Activated CD4-positive, alpha-beta T cell treated with anti-CD3 and anti-CD28 coated beads, Interleukin-2, amount 10 ng/mL, durations not matched to agents 7 days and 5 days (primary cell): ENCODE results near the gene NME7. TPM values are rescaled to one million over a fixed set of nuclear protein-coding genes. Genes with fewer than 3 reads are reported as not detected.

Source experiments
- CTCF ChIA-PET: fragments of 350-600 bp; sonication (Branson Sonifier 250); formaldehyde crosslinking; loops from one replicate; lab custom pipeline; 2021; ENCODE audit warnings: antibody characterized with exemption; lab: Charles Lee
- POLR2A ChIA-PET: fragments of 350-600 bp; sonication (Branson Sonifier 250); formaldehyde crosslinking; loops from one replicate; lab custom pipeline; 2021; ENCODE audit warnings: antibody characterized with exemption; lab: Charles Lee
- DNase-seq: peaks from one replicate; pipeline ENCODE4 v3.0.0-alpha.2; 2020
- H3K27ac Mint-ChIP-seq: one replicate; pipeline ENCODE4 v1.8.0; 2021; ENCODE audit warnings: mild to moderate bottlenecking, moderate library complexity, mixed read lengths
- H3K27me3 Mint-ChIP-seq: one replicate; pipeline ENCODE4 v1.8.0; 2021; ENCODE audit warnings: mixed read lengths
- H3K36me3 Mint-ChIP-seq: one replicate; pipeline ENCODE4 v1.8.0; 2021; ENCODE audit warnings: low read depth, mixed read lengths
- H3K4me1 Mint-ChIP-seq: one replicate; pipeline ENCODE4 v1.8.0; 2021; ENCODE audit warnings: mixed read lengths
- H3K4me3 Mint-ChIP-seq: one replicate; pipeline ENCODE4 v1.8.0; 2021; ENCODE audit warnings: mild to moderate bottlenecking, moderate library complexity, mixed read lengths
- H3K9me3 Mint-ChIP-seq: one replicate; pipeline ENCODE4 v1.8.0; 2021; ENCODE audit warnings: mixed read lengths
- total RNA-seq, 2 experiments: library from RNA; stranded (reverse); gene quantifications; one replicate each; pipeline ENCODE4 v1.2.3, GENCODE V29; 2021

The NME7 gene
- total RNA-seq, 2 experiments from 2014 or later, result 16.6 to 16.9 TPM

GRCh38 chr1:169100208-169100607 lies 267.4 kb downstream of the NME7 start:
- H3K9me3 Mint-ChIP-seq, result peaks cover 2% of the 10 kb centered on the region
- ChIA-PET CTCF (no interaction called here), POLR2A (no interaction called here)
- H3K36me3 Mint-ChIP-seq, result no peaks in the 10 kb centered on the region
- no peak for DNase-seq
- no peak overlapping the region for H3K27ac Mint-ChIP-seq
- peaks cover 8% of the 10 kb centered on the region for H3K27me3 Mint-ChIP-seq
- H3K4me3 Mint-ChIP-seq, result no peak overlapping the region
- no peaks in the 10 kb centered on the region for H3K4me1 Mint-ChIP-seq

GRCh38 chr1:169099561-169099960 lies 268.0 kb downstream of the NME7 start:
- DNase-seq, result no peak
- ChIA-PET POLR2A (no interaction called here), CTCF (no interaction called here)
- no peaks in the 10 kb centered on the region for H3K4me1 Mint-ChIP-seq
- no peak overlapping the region for H3K27ac Mint-ChIP-seq
- H3K9me3 Mint-ChIP-seq, result peaks cover 2% of the 10 kb centered on the region
- H3K27me3 Mint-ChIP-seq, result peaks cover 8% of the 10 kb centered on the region
- H3K36me3 Mint-ChIP-seq, result no peaks in the 10 kb centered on the region
- H3K4me3 Mint-ChIP-seq, result no peak overlapping the region

- POLR2A ChIA-PET, result no interaction called here
- CTCF ChIA-PET, result interaction anchor here (1.0 kb wide), 1 partner anchor 11 kb away, joined by 3 read pairs; no protein-coding TSS in a partner anchor
- H3K27ac Mint-ChIP-seq, result no peak overlapping the region
- no peak for DNase-seq
- no peaks in the 10 kb centered on the region for H3K36me3 Mint-ChIP-seq
- H3K4me3 Mint-ChIP-seq, result no peak overlapping the region
- H3K4me1 Mint-ChIP-seq, result no peaks in the 10 kb centered on the region
- H3K27me3 Mint-ChIP-seq, result peaks cover 11% of the 10 kb centered on the region
- peaks cover 2% of the 10 kb centered on the region for H3K9me3 Mint-ChIP-seq
Observed at GRCh38 chr1:169098380-169098779, 269.2 kb downstream of the NME7 start.

GRCh38 chr1:169094897-169095569 lies 272.6 kb downstream of the NME7 start:
- H3K27ac Mint-ChIP-seq, result no peak overlapping the region
- H3K27me3 Mint-ChIP-seq, result peaks cover 3% of the 10 kb centered on the region
- DNase-seq, result no peak
- POLR2A ChIA-PET, result no interaction called here
- no peak overlapping the region for H3K4me3 Mint-ChIP-seq
- H3K4me1 Mint-ChIP-seq, result no peaks in the 10 kb centered on the region
- CTCF ChIA-PET, result interaction anchor here (1.4 to 1.6 kb wide), 2 partner anchors 10 to 13 kb away, joined by 4 to 5 read pairs; no protein-coding TSS in a partner anchor
- H3K36me3 Mint-ChIP-seq, result no peaks in the 10 kb centered on the region
- H3K9me3 Mint-ChIP-seq, result peaks cover 2% of the 10 kb centered on the region

- Mint-ChIP-seq H3K9me3 (peaks cover 2% of the 10 kb centered on the region), H3K27me3 (peaks cover 3% of the 10 kb centered on the region), H3K36me3 (no peaks in the 10 kb centered on the region), H3K27ac (no peak overlapping the region), H3K4me1 (no peaks in the 10 kb centered on the region), H3K4me3 (no peak overlapping the region)
- no peak for DNase-seq
- ChIA-PET POLR2A (no interaction called here), CTCF (interaction anchor here (1.5 kb wide), 1 partner anchor 16 kb away, joined by 3 read pairs; no protein-coding TSS in a partner anchor)
Observed at GRCh38 chr1:169092399-169092798, 275.2 kb downstream of the NME7 start.

GRCh38 chr1:169091480-169091941 lies 276.1 kb downstream of the NME7 start:
- CTCF ChIA-PET, result interaction anchor here (1.5 kb wide), 1 partner anchor 17 kb away, joined by 3 read pairs; no protein-coding TSS in a partner anchor
- no peak overlapping the region for H3K27ac Mint-ChIP-seq
- POLR2A ChIA-PET, result no interaction called here

GRCh38 chr1:169090900-169091311 lies 276.7 kb downstream of the NME7 start:
- H3K9me3 Mint-ChIP-seq, result no peaks in the 10 kb centered on the region
- ChIA-PET CTCF (no interaction called here), POLR2A (interaction anchor here (0.5 kb wide), 1 partner anchor 13 kb away, joined by 7 read pairs; no protein-coding TSS in a partner anchor)
- no peak overlapping the region for H3K27ac Mint-ChIP-seq
- H3K4me1 Mint-ChIP-seq, result no peaks in the 10 kb centered on the region
- peaks cover 3% of the 10 kb centered on the region for H3K27me3 Mint-ChIP-seq
- no peak for DNase-seq
- H3K4me3 Mint-ChIP-seq, result no peak overlapping the region
- no peaks in the 10 kb centered on the region for H3K36me3 Mint-ChIP-seq

More at GRCh38 chr1:169091480-169091941, 276.1 kb downstream of the NME7 start:
- no peak for DNase-seq
- Mint-ChIP-seq H3K9me3 (no peaks in the 10 kb centered on the region), H3K4me3 (no peak overlapping the region), H3K4me1 (no peaks in the 10 kb centered on the region), H3K27me3 (peaks cover 3% of the 10 kb centered on the region), H3K36me3 (no peaks in the 10 kb centered on the region)

GRCh38 chr1:169090308-169090899 lies 277.2 kb downstream of the NME7 start:
- H3K27me3 Mint-ChIP-seq, result peaks cover 3% of the 10 kb centered on the region
- no peak for DNase-seq
- H3K4me3 Mint-ChIP-seq, result no peak overlapping the region
- H3K9me3 Mint-ChIP-seq, result no peaks in the 10 kb centered on the region
- POLR2A ChIA-PET, result interaction anchor here (0.5 kb wide), 1 partner anchor 12 kb away, joined by 7 read pairs; no protein-coding TSS in a partner anchor
- H3K36me3 Mint-ChIP-seq, result no peaks in the 10 kb centered on the region
- no peaks in the 10 kb centered on the region for H3K4me1 Mint-ChIP-seq
- CTCF ChIA-PET, result no interaction called here
- H3K27ac Mint-ChIP-seq, result no peak overlapping the region

GRCh38 chr1:169089776-169090175 lies 277.8 kb downstream of the NME7 start:
- POLR2A ChIA-PET, result no interaction called here

GRCh38 chr1:169087876-169088275 lies 279.7 kb downstream of the NME7 start:
- Mint-ChIP-seq H3K4me3 (no peak overlapping the region), H3K9me3 (no peaks in the 10 kb centered on the region), H3K36me3 (no peaks in the 10 kb centered on the region), H3K27ac (no peak overlapping the region), H3K4me1 (no peaks in the 10 kb centered on the region), H3K27me3 (no peaks in the 10 kb centered on the region)
- DNase-seq, result no peak
- CTCF ChIA-PET, result interaction anchor here (0.9 to 2.2 kb wide), 2 partner anchors 8 to 16 kb away, joined by 3 to 8 read pairs; no protein-coding TSS in a partner anchor
- POLR2A ChIA-PET, result no interaction called here

More at GRCh38 chr1:169089776-169090175, 277.8 kb downstream of the NME7 start:
- H3K9me3 Mint-ChIP-seq, result no peaks in the 10 kb centered on the region
- peaks cover 3% of the 10 kb centered on the region for H3K27me3 Mint-ChIP-seq
- H3K36me3 Mint-ChIP-seq, result no peaks in the 10 kb centered on the region
- no peak overlapping the region for H3K4me3 Mint-ChIP-seq
- CTCF ChIA-PET, result no interaction called here
- DNase-seq, result no peak
- no peak overlapping the region for H3K27ac Mint-ChIP-seq
- H3K4me1 Mint-ChIP-seq, result no peaks in the 10 kb centered on the region

GRCh38 chr1:169086603-169087455 lies 280.8 kb downstream of the NME7 start:
- ChIA-PET CTCF (interaction anchor here (0.8 to 2.2 kb wide), 3 partner anchors 7 to 15 kb away, joined by 3 to 8 read pairs (median 3); no protein-coding TSS in a partner anchor), POLR2A (no interaction called here)
- DNase-seq, result no peak
- H3K4me1 Mint-ChIP-seq, result no peaks in the 10 kb centered on the region
- H3K27me3 Mint-ChIP-seq, result no peaks in the 10 kb centered on the region
- no peak overlapping the region for H3K27ac Mint-ChIP-seq
- no peak overlapping the region for H3K4me3 Mint-ChIP-seq
- no peaks in the 10 kb centered on the region for H3K36me3 Mint-ChIP-seq
- no peaks in the 10 kb centered on the region for H3K9me3 Mint-ChIP-seq

- CTCF ChIA-PET, result no interaction called here
- no peak overlapping the region for H3K27ac Mint-ChIP-seq
- H3K36me3 Mint-ChIP-seq, result no peaks in the 10 kb centered on the region
- no peaks in the 10 kb centered on the region for H3K27me3 Mint-ChIP-seq
- POLR2A ChIA-PET, result no interaction called here
- H3K4me1 Mint-ChIP-seq, result no peaks in the 10 kb centered on the region
- no peak for DNase-seq
- no peak overlapping the region for H3K4me3 Mint-ChIP-seq
- no peaks in the 10 kb centered on the region for H3K9me3 Mint-ChIP-seq
Observed at GRCh38 chr1:169085911-169086310, 281.7 kb downstream of the NME7 start.
